HepG2 (cell line): ENCODE data around the gene PTS. TPM values are rescaled to one million over a fixed set of nuclear protein-coding genes. Genes with fewer than 3 reads are reported as not detected.

ENCODE experiments used
- AFF4 ChIP-seq: sonication (generic); formaldehyde crosslinking; IDR thresholded peaks from 2 replicates; pipeline ENCODE4 v1.4.0; 2020; ENCODE audit warnings: missing genetic modification reagents
- ARNT2 ChIP-seq: sonication (generic); formaldehyde crosslinking; IDR thresholded peaks from 2 replicates; pipeline ENCODE4 v1.8.0; 2022; ENCODE audit warnings: mild to moderate bottlenecking, low read depth, missing genetic modification reagents, moderate library complexity
- BCL6 ChIP-seq: IDR thresholded peaks from 2 replicates; pipeline ENCODE4 v1.6.1; 2016; ENCODE audit warnings: missing genetic modification reagents, missing compliant biosample characterization
- CBFB ChIP-seq: sonication (generic); formaldehyde crosslinking; IDR thresholded peaks from 2 replicates; pipeline ENCODE4 v1.4.0; 2020; ENCODE audit warnings: missing genetic modification reagents
- CERS6 ChIP-seq: sonication (generic); formaldehyde crosslinking; IDR thresholded peaks from 2 replicates; pipeline ENCODE4 v1.5.0; 2020; ENCODE audit warnings: missing genetic modification reagents
- FLYWCH1 ChIP-seq: sonication (generic); formaldehyde crosslinking; IDR thresholded peaks from 2 replicates; pipeline ENCODE4 v1.8.1; 2023; ENCODE audit warnings: mild to moderate bottlenecking, missing genetic modification reagents
- JUND ChIP-seq: sonication (generic); formaldehyde crosslinking; IDR thresholded peaks from 2 replicates; pipeline ENCODE4 v1.8.0; 2022; ENCODE audit warnings: mild to moderate bottlenecking, missing genetic modification reagents
- KAT7 ChIP-seq: IDR thresholded peaks from 2 replicates; pipeline ENCODE4 v1.6.1; 2018; ENCODE audit warnings: borderline replicate concordance, missing compliant biosample characterization
- RFX3 ChIP-seq: IDR thresholded peaks from 2 replicates; pipeline ENCODE4 v1.6.1; 2016; ENCODE audit warnings: missing biosample characterization, missing genetic modification reagents
- SETDB1 ChIP-seq: sonication (generic); formaldehyde crosslinking; IDR thresholded peaks from 2 replicates; pipeline ENCODE4 v1.5.1; 2020; ENCODE audit warnings: missing genetic modification reagents, mild to moderate bottlenecking, borderline replicate concordance
- ZBTB20 ChIP-seq: sonication (generic); formaldehyde crosslinking; IDR thresholded peaks from 2 replicates; pipeline ENCODE4 v1.8.1; 2023; ENCODE audit warnings: missing genetic modification reagents, low read depth, mild to moderate bottlenecking, borderline replicate concordance
- ZNF121 ChIP-seq: sonication (generic); formaldehyde crosslinking; IDR thresholded peaks from 2 replicates; pipeline ENCODE4 v1.5.0; 2020; ENCODE audit warnings: mild to moderate bottlenecking, missing genetic modification reagents
- ZNF235 ChIP-seq: sonication (generic); formaldehyde crosslinking; IDR thresholded peaks from 2 replicates; pipeline ENCODE4 v1.8.1; 2023; ENCODE audit warnings: mild to moderate bottlenecking, missing genetic modification reagents, borderline replicate concordance
- ZNF343 ChIP-seq: sonication (generic); formaldehyde crosslinking; IDR thresholded peaks from 2 replicates; pipeline ENCODE4 v1.4.0; 2020; ENCODE audit warnings: mild to moderate bottlenecking, missing genetic modification reagents
- ZNF558 ChIP-seq: sonication (generic); formaldehyde crosslinking; IDR thresholded peaks from 2 replicates; pipeline ENCODE4 v1.9.0; 2022; ENCODE audit warnings: mild to moderate bottlenecking, missing genetic modification reagents, borderline replicate concordance
- ZNF572 ChIP-seq: sonication (generic); formaldehyde crosslinking; IDR thresholded peaks from 2 replicates; pipeline ENCODE4 v1.5.1; 2020; ENCODE audit warnings: mild to moderate bottlenecking, missing genetic modification reagents
- ZNF644 ChIP-seq: IDR thresholded peaks from 2 replicates; pipeline ENCODE4 v1.6.1; 2016; ENCODE audit warnings: low read depth
- ZNF687 ChIP-seq: sonication (generic); formaldehyde crosslinking; IDR thresholded peaks from 2 replicates; pipeline ENCODE4 v1.5.1; 2020; ENCODE audit warnings: mild to moderate bottlenecking, missing genetic modification reagents, moderate library complexity
- ZNF772 ChIP-seq: sonication (generic); formaldehyde crosslinking; IDR thresholded peaks from 2 replicates; pipeline ENCODE4 v1.5.0; 2020; ENCODE audit warnings: mild to moderate bottlenecking, missing genetic modification reagents
- polyA plus RNA-seq, 8 experiments: library from polyadenylated mRNA; depleted of rRNA in 3 of 8; stranded (reverse) in 7 of 8; unstranded in 1 of 8; fragments of >200 nt; fragmentation: Illumina TruSeq in 4 of 8; extraction: Trizol in 4 of 8; gene quantifications; 2 replicates each; pipeline versions ENCODE4 v1.2.1 to v1.2.3, GENCODE V29; 2011 to 2016; ENCODE audit warnings: low read depth in 4 of 8, missing spikeins in 1 of 8, mixed read lengths in 1 of 8; ENCODE audit not compliant: insufficient read depth in 1 of 8
- total RNA-seq, 5 experiments: library from RNA; depleted of rRNA; stranded (reverse); fragments of >200 nt; fragmentation: Illumina TruSeq; extraction: Trizol; gene quantifications; 2 replicates each; pipeline ENCODE4 v1.2.3, GENCODE V29; 2016; ENCODE audit warnings: low read depth in 1 of 5

Gene PTS
- total and polyA plus RNA-seq, 2 of the 13 experiments (the other 11 are each of a cell fraction or from before 2014, with no cell fraction given), result 33.6 to 49.3 TPM

GRCh38 chr11:112226062-112226830 lies at the start of gene PTS (continued):
- TF ChIP-seq ZNF235 (CRISPR knock-in tag) (no peak), SETDB1 (CRISPR knock-in tag) (no peak), ARNT2 (0 out of 2 replicates have a peak, but pooled peaks have one; percentile 70), ZNF343 (CRISPR knock-in tag) (peak; percentile 81; the same call in 1 of the 2 replicates), ZNF772 (CRISPR knock-in tag) (peak; percentile 64; the same call in 1 of the 2 replicates), ZBTB20 (CRISPR knock-in tag) (no peak), FLYWCH1 (CRISPR knock-in tag) (no peak), ZNF558 (no peak), CERS6 (no peak), RFX3 (CRISPR knock-in tag) (no peak), AFF4 (CRISPR knock-in tag) (no peak), ZNF687 (peak; percentile 87), BCL6 (no peak; the same call in 1 of the 2 replicates), ZNF644 (CRISPR knock-in tag) (no peak), CBFB (CRISPR knock-in tag) (0 out of 2 replicates have a peak, but pooled peaks have one; percentile 51), ZNF121 (CRISPR knock-in tag) (no peak; the same call in 1 of the 2 replicates), JUND (CRISPR knock-in tag) (peak; percentile 12; the same call in 1 of the 2 replicates), ZNF572 (no peak), KAT7 (peak; percentile 38; the same call in 1 of the 2 replicates)
